B cell (primary cell): ENCODE measurements around the gene ATF6B.

Experiments
- EZH2 ChIP-seq: IDR thresholded peaks from 2 replicates; pipeline ENCODE4 v1.6.1; 2012; ENCODE audit warnings: borderline replicate concordance, low read depth, mild to moderate bottlenecking, moderate library complexity, low read length; ENCODE audit not compliant: insufficient read depth, poor library complexity, severe bottlenecking
- TF ChIP-seq, protein P1 (sequence below): fragments of 200-600 bp; IDR thresholded peaks from one replicate; pipeline ENCODE4 v1.8.0; 2022; ENCODE audit warnings: antibody characterized with exemption, mild to moderate bottlenecking

DNA sequence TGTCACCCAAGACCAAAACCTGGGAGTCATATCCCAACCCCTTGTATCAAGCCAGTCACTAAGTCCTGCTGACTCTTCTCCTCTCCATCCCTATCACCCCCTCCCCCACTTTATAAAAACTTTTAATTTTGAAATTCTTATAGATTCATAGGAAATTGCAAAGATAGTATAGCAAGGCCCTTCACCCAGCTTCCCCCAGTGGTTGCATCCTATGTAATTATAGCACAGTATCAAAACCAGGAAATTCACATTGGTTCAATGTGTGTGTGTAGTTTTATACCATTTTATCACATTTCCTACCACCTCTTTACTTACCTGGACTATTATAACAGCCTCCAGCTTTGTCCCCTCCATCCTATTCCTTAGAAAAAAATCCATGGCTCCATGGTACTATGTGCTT lies 30.0 kb upstream of the ATF6B start:
- TF ChIP-seq, protein P1, sequence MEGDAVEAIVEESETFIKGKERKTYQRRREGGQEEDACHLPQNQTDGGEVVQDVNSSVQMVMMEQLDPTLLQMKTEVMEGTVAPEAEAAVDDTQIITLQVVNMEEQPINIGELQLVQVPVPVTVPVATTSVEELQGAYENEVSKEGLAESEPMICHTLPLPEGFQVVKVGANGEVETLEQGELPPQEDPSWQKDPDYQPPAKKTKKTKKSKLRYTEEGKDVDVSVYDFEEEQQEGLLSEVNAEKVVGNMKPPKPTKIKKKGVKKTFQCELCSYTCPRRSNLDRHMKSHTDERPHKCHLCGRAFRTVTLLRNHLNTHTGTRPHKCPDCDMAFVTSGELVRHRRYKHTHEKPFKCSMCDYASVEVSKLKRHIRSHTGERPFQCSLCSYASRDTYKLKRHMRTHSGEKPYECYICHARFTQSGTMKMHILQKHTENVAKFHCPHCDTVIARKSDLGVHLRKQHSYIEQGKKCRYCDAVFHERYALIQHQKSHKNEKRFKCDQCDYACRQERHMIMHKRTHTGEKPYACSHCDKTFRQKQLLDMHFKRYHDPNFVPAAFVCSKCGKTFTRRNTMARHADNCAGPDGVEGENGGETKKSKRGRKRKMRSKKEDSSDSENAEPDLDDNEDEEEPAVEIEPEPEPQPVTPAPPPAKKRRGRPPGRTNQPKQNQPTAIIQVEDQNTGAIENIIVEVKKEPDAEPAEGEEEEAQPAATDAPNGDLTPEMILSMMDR, result no peak
- TF ChIP-seq EZH2, result no peak
